RKO (cell line): ENCODE measurements around the gene MOCOS.

Experiments used
- DNase-seq: peaks from one replicate; pipeline ENCODE4 v3.0.0-alpha.2; 2016; ENCODE audit warnings: low spot score

MOCOS gene

GRCh38 chr18:36179562-36180355 is 7.5 kb upstream of the MOCOS start:
- no peak for DNase-seq

GRCh38 chr18:36181441-36181840 is 5.9 kb upstream of the MOCOS start:
- no peak for DNase-seq

- DNase-seq = no peak
Observed at GRCh38 chr18:36181898-36182506, 5.3 kb upstream of the MOCOS start.

GRCh38 chr18:36183033-36183432 is 4.3 kb upstream of the MOCOS start:
- no peak for DNase-seq

GRCh38 chr18:36183987-36184386 is 3.3 kb upstream of the MOCOS start:
- no peak for DNase-seq

GRCh38 chr18:36185157-36185556 is 2.1 kb upstream of the MOCOS start:
- DNase-seq = no peak

GRCh38 chr18:36185901-36186460 is 1.3 kb upstream of the MOCOS start:
- no peak for DNase-seq

- peak; percentile 61 for DNase-seq
Observed at GRCh38 chr18:36186461-36187192, 670 bp upstream of the MOCOS start.

GRCh38 chr18:36187826-36188721 is 777 bp downstream of the MOCOS start:
- peak; percentile 91 for DNase-seq

GRCh38 chr18:36188916-36189315 is 1.6 kb downstream of the MOCOS start:
- peak; percentile 17 for DNase-seq

GRCh38 chr18:36189486-36189885 is 2.2 kb downstream of the MOCOS start:
- peak; percentile 14 for DNase-seq

- DNase-seq = no peak
Observed at GRCh38 chr18:36191286-36191685, 4.0 kb downstream of the MOCOS start.

- no peak for DNase-seq
Observed at GRCh38 chr18:36191711-36192110, 4.4 kb downstream of the MOCOS start.

GRCh38 chr18:36194600-36195315 is 7.5 kb downstream of the MOCOS start:
- no peak for DNase-seq

GRCh38 chr18:36195427-36196122 is 8.3 kb downstream of the MOCOS start:
- DNase-seq = no peak

GRCh38 chr18:36196238-36196995 is 9.1 kb downstream of the MOCOS start:
- DNase-seq = no peak

GRCh38 chr18:36197511-36198166 is 10.3 kb downstream of the MOCOS start:
- DNase-seq = no peak

- DNase-seq = no peak
Observed at GRCh38 chr18:36199691-36200295, 12.5 kb downstream of the MOCOS start.

GRCh38 chr18:36200354-36200771 is 13.1 kb downstream of the MOCOS start:
- DNase-seq = no peak
